ENCODE results near the gene EPOP. TPM values are rescaled to one million over a fixed set of nuclear protein-coding genes. Genes with fewer than 3 reads are reported as not detected.

Gene EPOP
- total and polyA plus RNA-seq, 4 donors, result 0.40 to 2.8 (median 2.2) TPM

DNA sequence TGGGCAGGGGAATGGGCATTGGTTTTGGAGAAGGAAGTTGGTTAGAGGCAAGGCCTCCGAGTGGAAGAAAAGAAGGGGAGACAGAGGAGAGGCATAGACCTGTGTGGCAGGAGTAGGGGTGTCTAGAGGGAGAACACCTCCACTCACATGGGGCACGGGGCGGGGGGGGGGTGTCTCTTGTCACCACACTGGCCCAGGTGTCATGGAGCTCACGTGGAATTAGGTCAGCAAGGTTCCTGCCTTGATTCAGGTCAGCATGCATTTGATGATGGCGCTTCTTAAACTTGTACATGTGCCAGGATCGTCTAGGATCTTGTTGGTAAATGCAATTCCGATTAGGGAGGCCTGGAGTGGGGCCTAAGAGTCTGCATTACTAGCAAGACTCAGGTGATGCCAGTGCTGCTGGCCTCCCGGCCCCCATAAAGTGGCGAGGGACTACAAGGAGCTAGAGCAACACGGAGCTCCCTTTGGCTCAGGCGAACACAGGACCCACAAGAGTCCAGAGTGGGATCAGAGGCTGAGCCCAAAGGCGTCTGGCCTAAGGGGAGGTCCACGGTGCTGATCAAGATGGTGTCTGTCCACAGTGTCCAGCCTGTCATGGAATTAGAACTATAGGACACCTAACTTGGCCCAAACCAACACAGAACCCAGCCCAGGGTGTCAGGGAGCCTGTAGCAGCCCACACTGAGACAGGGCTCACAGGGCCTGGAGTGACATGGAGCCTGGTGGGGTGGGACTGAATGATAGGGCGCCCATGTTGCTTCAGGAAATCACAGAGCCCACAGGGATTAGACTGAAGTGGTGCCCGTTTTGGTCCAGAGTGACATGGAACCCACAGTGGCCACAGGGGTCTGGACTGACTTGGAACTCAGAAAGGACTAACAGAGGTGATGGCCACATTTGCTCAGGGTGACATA, 16.7 kb downstream of the EPOP start:
- Histone ChIP-seq H3K9me3 (ENCODE audit: control insufficient read depth in 4 of 4, insufficient read depth in 3 of 4, low read length in 3 of 4) (no peaks in the 10 kb centered on the region), H3K4me3 (no peak overlapping the region), H3K36me3 (ENCODE audit: control insufficient read depth in 4 of 4, insufficient read depth in 4 of 4, low read length in 4 of 4) (no peaks in the 10 kb centered on the region), H3K9ac (ENCODE audit: insufficient read depth in 1 of 2, low read length in 2 of 2) (no peak overlapping the region), H3K27ac (ENCODE audit: low read depth in 1 of 2, low read length in 1 of 2) (no peak overlapping the region), H3K4me1 (ENCODE audit: control insufficient read depth in 5 of 5, insufficient read depth in 5 of 5, low read length in 5 of 5) (peaks cover 0 to 6% (median 2%) of the 10 kb centered on the region in 5 donors), H3K27me3 (ENCODE audit: control insufficient read depth in 3 of 3, insufficient read depth in 3 of 3, low read length in 2 of 3) (peaks cover 0 to 7% (median 2%) of the 10 kb centered on the region in 3 donors)
- ATAC-seq (ENCODE audit: insufficient read depth, low FRiP score) (no peak), DNase-seq (no peak)
- WGBS, 2 donors, result 78 to 84% methylated on average over 15 of the region's 15 CpGs
- TF ChIP-seq, protein P1, sequence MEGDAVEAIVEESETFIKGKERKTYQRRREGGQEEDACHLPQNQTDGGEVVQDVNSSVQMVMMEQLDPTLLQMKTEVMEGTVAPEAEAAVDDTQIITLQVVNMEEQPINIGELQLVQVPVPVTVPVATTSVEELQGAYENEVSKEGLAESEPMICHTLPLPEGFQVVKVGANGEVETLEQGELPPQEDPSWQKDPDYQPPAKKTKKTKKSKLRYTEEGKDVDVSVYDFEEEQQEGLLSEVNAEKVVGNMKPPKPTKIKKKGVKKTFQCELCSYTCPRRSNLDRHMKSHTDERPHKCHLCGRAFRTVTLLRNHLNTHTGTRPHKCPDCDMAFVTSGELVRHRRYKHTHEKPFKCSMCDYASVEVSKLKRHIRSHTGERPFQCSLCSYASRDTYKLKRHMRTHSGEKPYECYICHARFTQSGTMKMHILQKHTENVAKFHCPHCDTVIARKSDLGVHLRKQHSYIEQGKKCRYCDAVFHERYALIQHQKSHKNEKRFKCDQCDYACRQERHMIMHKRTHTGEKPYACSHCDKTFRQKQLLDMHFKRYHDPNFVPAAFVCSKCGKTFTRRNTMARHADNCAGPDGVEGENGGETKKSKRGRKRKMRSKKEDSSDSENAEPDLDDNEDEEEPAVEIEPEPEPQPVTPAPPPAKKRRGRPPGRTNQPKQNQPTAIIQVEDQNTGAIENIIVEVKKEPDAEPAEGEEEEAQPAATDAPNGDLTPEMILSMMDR (IDR thresholded peaks at IDR 0.05; ENCODE audit: control extremely low read depth, extremely low read depth), result no peak

DNA sequence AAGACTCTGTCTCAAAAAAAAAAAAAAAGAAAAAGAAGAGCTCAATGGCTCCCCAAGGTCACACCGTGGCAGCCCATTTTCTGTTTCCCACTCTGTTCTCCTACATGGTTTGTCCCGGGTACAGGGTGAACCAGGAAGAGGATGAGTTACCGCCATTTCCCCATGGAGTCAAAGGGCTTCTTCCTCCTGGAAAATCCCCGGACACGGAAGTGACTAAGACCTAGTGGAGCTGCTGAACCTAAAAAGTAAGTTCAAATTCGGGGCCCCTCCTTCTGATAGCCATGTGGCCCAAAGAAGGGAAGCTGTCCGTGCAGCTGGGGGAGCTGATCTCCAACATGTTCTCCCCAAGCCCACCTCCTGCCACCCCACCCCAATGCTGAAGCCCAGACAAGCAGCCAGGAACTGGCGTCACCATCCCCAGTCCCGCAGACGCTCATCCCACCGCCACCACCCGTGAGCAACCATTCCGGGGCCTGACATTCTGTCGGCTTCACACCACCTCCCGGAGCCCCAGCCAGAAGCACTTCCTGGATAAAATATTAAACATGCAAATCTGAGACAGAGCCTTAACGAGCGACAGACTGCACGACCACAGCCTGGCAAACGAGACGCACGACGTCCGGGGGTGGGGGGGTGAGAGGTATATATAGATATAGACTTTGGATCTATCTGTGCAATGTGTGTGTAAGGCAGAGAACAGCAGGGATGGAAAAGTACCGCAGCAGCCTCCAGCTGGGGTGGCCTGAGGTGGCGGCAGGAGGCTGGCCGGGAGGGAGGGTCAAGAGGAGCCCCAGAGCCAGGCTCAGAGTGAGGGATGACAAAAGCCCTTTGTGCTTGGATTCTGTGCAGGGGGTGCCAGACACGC, 17.6 kb downstream of the EPOP start:
- H3K36me3 ChIP-seq (ENCODE audit: control insufficient read depth in 4 of 4, insufficient read depth in 4 of 4, low read length in 4 of 4), result no peaks in the 10 kb centered on the region
- 65 to 67% methylated on average over 27 of the region's 27 CpGs for WGBS, 2 donors
- H3K9ac ChIP-seq (ENCODE audit: insufficient read depth in 1 of 2, low read length in 2 of 2), result no peak overlapping the region
- no peaks in the 10 kb centered on the region for H3K9me3 ChIP-seq (ENCODE audit: control insufficient read depth in 4 of 4, insufficient read depth in 3 of 4, low read length in 3 of 4)
- H3K27me3 ChIP-seq (ENCODE audit: control insufficient read depth in 3 of 3, insufficient read depth in 3 of 3, low read length in 2 of 3), result peaks cover 0 to 6% (median 2%) of the 10 kb centered on the region in 3 donors
- ATAC-seq (ENCODE audit: insufficient read depth, low FRiP score), result no peak
- no peak overlapping the region for H3K27ac ChIP-seq (ENCODE audit: low read depth in 1 of 2, low read length in 1 of 2)
- TF ChIP-seq, protein P1 (IDR thresholded peaks at IDR 0.05; ENCODE audit: control extremely low read depth, extremely low read depth), result no peak
- H3K4me1 ChIP-seq (ENCODE audit: control insufficient read depth in 5 of 5, insufficient read depth in 5 of 5, low read length in 5 of 5), result peaks cover 0 to 6% (median 2%) of the 10 kb centered on the region in 5 donors
- H3K4me3 ChIP-seq, result no peak overlapping the region
- no peak for DNase-seq

- H3K4me3 ChIP-seq, result no peak overlapping the region
- no peak overlapping the region for H3K27ac ChIP-seq (ENCODE audit: low read depth in 1 of 2, low read length in 1 of 2)
- H3K9ac ChIP-seq (ENCODE audit: insufficient read depth in 1 of 2, low read length in 2 of 2), result no peak overlapping the region
- no peaks in the 10 kb centered on the region for H3K9me3 ChIP-seq (ENCODE audit: control insufficient read depth in 4 of 4, insufficient read depth in 3 of 4, low read length in 3 of 4)
- peaks cover 0 to 5% (median 2%) of the 10 kb centered on the region in 3 donors for H3K27me3 ChIP-seq (ENCODE audit: control insufficient read depth in 3 of 3, insufficient read depth in 3 of 3, low read length in 2 of 3)
- TF ChIP-seq, protein P1 (IDR thresholded peaks at IDR 0.05; ENCODE audit: control extremely low read depth, extremely low read depth), result no peak
- H3K36me3 ChIP-seq (ENCODE audit: control insufficient read depth in 4 of 4, insufficient read depth in 4 of 4, low read length in 4 of 4), result no peaks in the 10 kb centered on the region
- WGBS, 2 donors, result 49 to 58% methylated on average over 21 of the region's 21 CpGs
- DNase-seq (no peak), ATAC-seq (ENCODE audit: insufficient read depth, low FRiP score) (no peak)
- H3K4me1 ChIP-seq (ENCODE audit: control insufficient read depth in 5 of 5, insufficient read depth in 5 of 5, low read length in 5 of 5), result peaks cover 0 to 2% (median 0%) of the 10 kb centered on the region in 5 donors
Observed at GRCh38 chr17:38654411-38655398, 20.1 kb downstream of the EPOP start.

Data from lung (tissue), 12 donors.